Measurements from ENCODE around the gene DEPDC1B.
"Not testable (repeated sequence)": the region's sequence is repeated elsewhere in the genome, so short reads cannot be mapped to it uniquely, and the experiment has no call there.

The DEPDC1B gene

DNA sequence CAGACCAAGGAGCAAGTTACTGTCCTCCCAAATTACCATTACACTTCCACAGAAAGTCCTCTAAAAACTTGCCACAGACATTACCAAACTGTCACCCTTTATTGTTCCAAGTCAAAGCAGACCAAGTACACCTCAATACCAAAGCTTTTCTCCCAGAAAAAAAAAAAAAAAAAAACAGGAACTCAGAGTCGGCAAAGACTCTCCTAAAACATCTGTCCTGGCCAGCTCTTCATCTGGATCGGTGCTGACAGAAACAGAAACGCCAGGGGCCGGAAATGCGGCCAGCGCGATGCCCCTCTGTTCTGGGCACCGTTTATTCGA lies 718 bp downstream of the DEPDC1B start:
- DNase-seq (ENCODE audit: low read depth), result no peak

- no peak for DNase-seq (ENCODE audit: low read depth)
Measured at GRCh38 chr5:60698336-60698735, 1.6 kb downstream of the DEPDC1B start.

DNA sequence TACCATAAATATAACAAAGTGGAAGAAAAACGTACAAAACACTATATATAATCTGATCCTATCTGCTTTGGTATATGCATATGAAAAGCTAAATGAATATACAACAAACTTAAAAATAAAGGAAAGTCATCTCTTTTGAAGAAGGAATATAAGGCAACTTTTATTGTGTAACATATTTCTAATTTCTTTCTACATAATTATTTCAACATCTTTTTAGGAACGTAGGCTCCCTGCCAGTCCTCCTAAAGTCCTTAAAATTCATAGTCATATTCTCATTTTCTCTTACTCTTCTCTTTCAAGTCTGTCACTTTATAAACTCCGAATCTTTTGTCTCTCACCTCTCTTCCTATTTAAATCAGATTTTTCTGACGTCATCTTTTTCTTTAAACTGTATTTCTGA lies 9.6 kb downstream of the DEPDC1B start:
- DNase-seq (ENCODE audit: low read depth), result no peak

GRCh38 chr5:60688980-60689379 lies 11.0 kb downstream of the DEPDC1B start:
- DNase-seq (ENCODE audit: low read depth), result no peak

GRCh38 chr5:60687927-60688720 lies 11.8 kb downstream of the DEPDC1B start:
- DNase-seq (ENCODE audit: low read depth), result no peak

GRCh38 chr5:60686157-60686556 lies 13.8 kb downstream of the DEPDC1B start:
- DNase-seq (ENCODE audit: low read depth), result no peak

DNA sequence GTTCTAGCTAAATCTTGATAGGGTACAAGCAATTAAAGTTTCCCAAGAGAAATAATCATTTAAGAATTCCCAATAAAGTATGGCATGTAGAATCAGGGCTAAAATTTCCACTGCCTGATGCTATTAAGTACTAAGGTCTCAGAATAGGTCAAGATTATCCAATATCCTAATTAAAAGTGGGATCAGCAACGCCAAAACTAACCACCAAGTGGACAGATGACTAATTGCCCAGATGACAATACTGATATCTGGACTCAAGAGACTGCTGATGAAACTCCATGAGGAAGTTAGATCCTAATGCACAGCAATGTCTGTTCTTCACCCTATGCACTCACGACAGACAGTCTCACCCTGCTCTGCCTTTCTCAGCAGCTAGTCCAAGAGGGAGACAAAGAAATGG lies 14.3 kb downstream of the DEPDC1B start:
- no peak for DNase-seq (ENCODE audit: low read depth)

GRCh38 chr5:60685028-60685427 lies 14.9 kb downstream of the DEPDC1B start:
- DNase-seq (ENCODE audit: low read depth), result no peak

GRCh38 chr5:60682007-60682406 lies 18.0 kb downstream of the DEPDC1B start:
- not testable (repeated sequence) for DNase-seq (ENCODE audit: low read depth)

DNA sequence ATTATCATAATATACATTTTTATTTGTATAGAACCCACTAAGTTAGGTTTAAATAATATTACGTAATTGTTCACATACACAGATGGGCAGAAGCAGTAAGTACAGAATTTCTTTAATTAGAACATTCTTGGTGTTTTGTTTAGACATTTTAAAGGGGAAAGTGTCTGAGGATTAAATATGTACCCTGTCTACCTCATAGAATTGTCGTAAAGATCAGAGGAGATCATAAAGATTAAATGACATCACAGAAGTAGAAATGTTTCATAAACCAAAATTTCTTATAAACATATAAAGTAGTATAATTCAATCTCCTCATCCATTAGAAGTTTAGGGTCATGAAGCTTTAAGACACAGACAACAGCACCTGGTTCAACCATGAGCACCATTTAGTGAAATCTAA lies 20.1 kb downstream of the DEPDC1B start:
- DNase-seq (ENCODE audit: low read depth), result no peak

- DNase-seq (ENCODE audit: low read depth), result no peak
Measured at GRCh38 chr5:60677850-60678664, 21.9 kb downstream of the DEPDC1B start.

- no peak for DNase-seq (ENCODE audit: low read depth)
Measured at GRCh38 chr5:60675286-60675685, 24.7 kb downstream of the DEPDC1B start.

GRCh38 chr5:60674251-60675069 lies 25.5 kb downstream of the DEPDC1B start:
- DNase-seq (ENCODE audit: low read depth), result no peak

GRCh38 chr5:60673334-60673733 lies 26.6 kb downstream of the DEPDC1B start:
- DNase-seq (ENCODE audit: low read depth), result no peak

- no peak for DNase-seq (ENCODE audit: low read depth)
Measured at GRCh38 chr5:60672693-60673264, 27.2 kb downstream of the DEPDC1B start.

GRCh38 chr5:60671899-60672692 lies 27.9 kb downstream of the DEPDC1B start:
- DNase-seq (ENCODE audit: low read depth), result no peak

DNA sequence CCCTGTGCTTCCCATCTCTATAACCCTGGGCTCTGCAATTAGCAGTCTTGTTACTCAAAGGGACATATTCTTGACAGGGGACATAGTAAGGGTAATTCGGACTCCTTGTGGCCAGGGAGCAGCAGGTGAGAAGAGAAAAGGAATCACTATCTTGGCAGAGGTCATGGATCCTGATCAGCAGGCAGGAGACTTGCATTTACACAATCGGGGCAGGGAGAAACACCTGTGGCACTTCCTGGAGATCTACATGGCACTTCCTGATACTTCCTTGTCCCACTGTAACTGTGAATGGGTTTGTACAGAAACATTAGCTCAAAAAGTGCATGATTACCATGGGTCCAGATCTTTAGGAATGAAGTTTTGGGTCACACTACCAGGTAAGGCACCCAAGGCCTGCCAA lies 29.2 kb downstream of the DEPDC1B start:
- DNase-seq (ENCODE audit: low read depth), result no peak

- no peak for DNase-seq (ENCODE audit: low read depth)
Measured at GRCh38 chr5:60668686-60669304, 31.2 kb downstream of the DEPDC1B start.

- no peak for DNase-seq (ENCODE audit: low read depth)
Measured at GRCh38 chr5:60651872-60652620, 47.9 kb downstream of the DEPDC1B start.

GRCh38 chr5:60649288-60649917 lies 50.6 kb downstream of the DEPDC1B start:
- no peak for DNase-seq (ENCODE audit: low read depth)
